Activated naive CD8-positive, alpha-beta T cell (primary cell): ENCODE measurements around the gene ORAI3.

ENCODE experiments used
- H3K27ac Mint-ChIP-seq: one replicate; pipeline ENCODE4 v1.8.0; 2021; ENCODE audit warnings: mixed read lengths
- H3K27me3 Mint-ChIP-seq: one replicate; pipeline ENCODE4 v1.8.0; 2021; ENCODE audit warnings: mixed read lengths
- H3K36me3 Mint-ChIP-seq: one replicate; pipeline ENCODE4 v1.8.0; 2021; ENCODE audit warnings: mixed read lengths
- H3K4me1 Mint-ChIP-seq: one replicate; pipeline ENCODE4 v1.8.0; 2021; ENCODE audit warnings: low read depth, mixed read lengths
- H3K4me3 Mint-ChIP-seq: one replicate; pipeline ENCODE4 v1.8.0; 2021; ENCODE audit warnings: mild to moderate bottlenecking, mixed read lengths
- H3K9me3 Mint-ChIP-seq: one replicate; pipeline ENCODE4 v1.8.0; 2021; ENCODE audit warnings: low read depth, mixed read lengths

ORAI3 gene

DNA sequence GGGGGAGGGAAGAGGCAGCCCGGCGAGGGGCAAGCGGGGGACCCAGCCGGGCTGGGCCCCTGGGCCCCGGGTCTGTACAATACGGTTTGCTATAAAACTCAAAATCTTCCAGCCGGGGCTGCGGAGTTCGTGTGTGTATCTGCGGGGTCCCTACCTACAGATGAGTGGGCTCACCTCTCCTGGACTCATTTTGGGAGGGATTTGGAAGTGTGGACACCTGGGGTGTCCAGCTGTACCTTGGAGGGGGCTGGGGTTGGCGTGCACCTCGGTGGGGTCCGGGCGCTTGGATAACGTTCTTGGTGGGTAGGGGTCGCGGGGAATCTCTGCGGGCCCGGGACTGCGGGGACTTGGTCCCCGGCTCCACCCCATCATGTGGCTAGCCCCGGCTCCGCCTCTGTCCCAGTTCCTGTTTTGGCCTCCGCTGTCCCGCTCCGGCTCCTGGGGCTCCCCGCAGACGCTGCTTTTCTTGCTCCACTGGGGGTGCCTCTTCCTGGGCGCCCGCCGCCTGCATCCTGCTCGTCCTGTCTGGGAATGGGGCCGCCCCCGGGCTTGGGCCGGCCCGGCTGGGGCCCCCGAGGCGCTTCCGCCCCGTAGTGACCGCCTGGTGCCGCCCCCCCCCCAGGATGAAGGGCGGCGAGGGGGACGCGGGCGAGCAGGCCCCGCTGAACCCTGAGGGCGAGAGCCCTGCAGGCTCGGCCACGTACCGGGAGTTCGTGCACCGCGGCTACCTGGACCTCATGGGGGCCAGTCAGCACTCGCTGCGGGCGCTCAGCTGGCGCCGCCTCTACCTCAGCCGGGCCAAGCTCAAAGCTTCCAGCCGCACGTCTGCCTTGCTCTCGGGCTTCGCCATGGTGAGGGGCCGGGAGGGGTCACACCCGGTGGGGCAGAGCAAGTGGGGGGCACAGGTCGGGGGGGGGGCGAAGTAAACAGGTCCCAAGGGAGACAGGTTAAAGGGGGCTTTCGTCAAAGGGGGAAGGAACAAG, at the start of gene ORAI3:
ORAI3 (plus strand) TSS at position 402 of the 983 bp plus-strand sequence; CDS start at position 624, 222 bp downstream.
- peaks cover 12% of the 10 kb centered on the region for H3K4me1 Mint-ChIP-seq
- H3K27me3 Mint-ChIP-seq = no peaks in the 10 kb centered on the region
- no peaks in the 10 kb centered on the region for H3K9me3 Mint-ChIP-seq

DNA sequence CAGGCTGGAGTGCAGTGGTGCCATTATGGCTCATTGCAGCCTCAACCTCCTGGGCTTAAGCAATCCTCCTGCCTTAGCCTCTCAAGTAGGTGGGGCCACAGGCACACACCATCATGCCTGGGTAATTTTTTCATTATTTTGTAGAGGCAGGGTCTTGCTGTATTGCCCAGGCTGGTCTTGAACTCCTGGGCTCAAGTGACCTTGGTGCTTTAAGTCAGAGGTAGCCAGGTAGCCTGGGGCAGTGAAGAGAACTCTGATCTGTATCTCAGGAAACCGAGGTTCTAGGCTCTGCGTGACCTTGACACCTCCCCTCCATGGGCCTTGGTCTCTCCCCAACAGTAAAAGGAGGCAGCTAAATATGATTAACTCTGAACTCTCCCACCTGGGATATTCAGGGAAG, 49.1 kb upstream of the ORAI3 start:
- H3K4me3 Mint-ChIP-seq = no peak overlapping the region
- no peaks in the 10 kb centered on the region for H3K27me3 Mint-ChIP-seq
- H3K4me1 Mint-ChIP-seq = peaks cover 49% of the 10 kb centered on the region
- H3K36me3 Mint-ChIP-seq = peaks cover 3% of the 10 kb centered on the region
- H3K27ac Mint-ChIP-seq = no peak overlapping the region
- H3K9me3 Mint-ChIP-seq = peaks cover 4% of the 10 kb centered on the region

More for the DNA sequence above, at the start of gene ORAI3:
- Mint-ChIP-seq H3K36me3 (peaks cover 6% of the 10 kb centered on the region), H3K27ac (peak within 1 kb of the TSS; percentile 61), H3K4me3 (peak within 1 kb of the TSS; percentile 86)

DNA sequence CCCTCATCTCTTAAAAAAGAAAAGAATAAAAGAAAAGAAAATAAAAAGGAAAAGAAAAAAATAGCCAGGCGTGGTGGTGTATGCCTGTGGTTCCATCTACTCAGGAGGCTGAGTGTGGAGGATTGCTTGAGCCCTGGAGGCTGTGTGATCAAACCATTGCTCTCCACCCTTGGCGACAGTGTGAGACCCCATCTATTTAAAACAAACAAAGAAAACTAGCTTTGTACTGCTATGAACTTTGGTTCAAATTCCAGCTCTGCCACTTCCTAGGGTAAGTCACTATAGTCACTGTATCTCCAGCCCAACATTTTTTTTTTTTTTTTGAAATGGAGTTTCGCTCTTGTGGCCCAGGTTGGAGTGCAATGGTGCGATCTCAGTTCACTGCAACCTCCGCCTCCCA, 48.3 kb upstream of the ORAI3 start:
- Mint-ChIP-seq H3K9me3 (peaks cover 4% of the 10 kb centered on the region), H3K36me3 (peaks cover 3% of the 10 kb centered on the region), H3K27me3 (no peaks in the 10 kb centered on the region), H3K4me1 (peaks cover 41% of the 10 kb centered on the region), H3K27ac (no peak overlapping the region), H3K4me3 (no peak overlapping the region)

DNA sequence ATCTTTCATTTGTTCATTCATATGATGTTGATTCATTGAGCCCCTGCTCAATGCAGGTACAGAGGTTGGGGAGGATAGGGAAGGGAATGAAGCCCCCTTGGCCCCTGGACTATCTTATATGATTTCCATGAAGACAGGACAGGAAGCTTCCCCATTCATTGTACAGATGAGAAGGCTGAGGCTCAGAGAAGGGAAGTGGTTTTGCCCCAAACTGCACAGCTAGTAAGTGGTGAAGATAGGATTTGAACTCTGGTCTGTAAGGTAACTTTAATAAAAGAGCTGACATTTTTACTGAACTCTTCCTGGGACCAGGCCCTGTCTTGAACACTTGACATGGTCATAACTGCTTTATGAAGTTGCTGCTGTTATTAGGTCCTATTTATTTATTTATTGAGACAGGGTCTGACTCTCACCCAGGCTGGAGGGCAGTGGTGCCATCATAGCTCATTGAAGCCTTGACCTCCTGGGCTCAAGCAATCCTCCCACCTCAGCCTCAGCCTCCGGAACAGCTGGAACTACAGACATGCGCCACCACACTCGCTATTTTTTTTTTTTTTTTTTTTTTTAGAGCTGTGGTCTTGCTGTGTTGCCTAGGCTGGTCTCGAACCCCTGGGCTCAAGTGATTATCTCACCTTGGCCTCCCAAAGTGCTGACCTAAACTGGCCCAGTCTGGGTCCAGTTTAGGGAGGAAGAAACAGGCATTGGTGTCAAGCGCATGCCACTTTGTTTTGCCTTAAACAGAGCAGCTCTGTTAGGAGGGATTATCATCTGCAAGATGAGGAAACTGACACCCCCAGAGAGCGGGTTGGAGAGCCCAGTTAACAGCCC, 47.5 kb upstream of the ORAI3 start:
- Mint-ChIP-seq H3K4me1 (peaks cover 35% of the 10 kb centered on the region), H3K9me3 (peaks cover 4% of the 10 kb centered on the region), H3K4me3 (peak overlapping the region; percentile 74), H3K36me3 (peaks cover 3% of the 10 kb centered on the region), H3K27me3 (no peaks in the 10 kb centered on the region), H3K27ac (peak overlapping the region; percentile 83)

DNA sequence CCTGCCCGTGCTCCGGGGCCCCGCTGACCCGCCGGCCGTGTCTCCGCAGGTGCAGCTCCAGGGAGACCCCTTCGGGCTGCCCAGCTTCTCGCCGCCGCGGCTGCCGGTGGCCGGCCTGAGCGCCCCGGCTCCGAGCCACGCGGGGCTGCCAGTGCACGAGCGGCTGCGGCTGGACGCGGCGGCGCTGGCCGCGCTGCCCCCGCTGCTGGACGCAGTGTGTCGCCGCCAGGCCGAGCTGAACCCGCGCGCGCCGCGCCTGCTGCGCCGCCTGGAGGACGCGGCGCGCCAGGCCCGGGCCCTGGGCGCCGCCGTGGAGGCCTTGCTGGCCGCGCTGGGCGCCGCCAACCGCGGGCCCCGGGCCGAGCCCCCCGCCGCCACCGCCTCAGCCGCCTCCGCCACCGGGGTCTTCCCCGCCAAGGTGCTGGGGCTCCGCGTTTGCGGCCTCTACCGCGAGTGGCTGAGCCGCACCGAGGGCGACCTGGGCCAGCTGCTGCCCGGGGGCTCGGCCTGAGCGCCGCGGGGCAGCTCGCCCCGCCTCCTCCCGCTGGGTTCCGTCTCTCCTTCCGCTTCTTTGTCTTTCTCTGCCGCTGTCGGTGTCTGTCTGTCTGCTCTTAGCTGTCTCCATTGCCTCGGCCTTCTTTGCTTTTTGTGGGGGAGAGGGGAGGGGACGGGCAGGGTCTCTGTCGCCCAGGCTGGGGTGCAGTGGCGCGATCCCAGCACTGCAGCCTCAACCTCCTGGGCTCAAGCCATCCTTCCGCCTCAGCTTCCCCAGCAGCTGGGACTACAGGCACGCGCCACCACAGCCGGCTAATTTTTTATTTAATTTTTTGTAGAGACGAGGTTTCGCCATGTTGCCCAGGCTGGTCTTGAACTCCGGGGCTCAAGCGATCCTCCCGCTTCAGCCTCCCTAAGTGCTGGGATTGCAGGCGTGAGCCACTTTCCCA, 46.6 kb upstream of the ORAI3 start:
- Mint-ChIP-seq H3K4me1 (peaks cover 29% of the 10 kb centered on the region), H3K27me3 (no peaks in the 10 kb centered on the region), H3K4me3 (peak overlapping the region; percentile 94), H3K36me3 (peaks cover 3% of the 10 kb centered on the region), H3K9me3 (peaks cover 4% of the 10 kb centered on the region), H3K27ac (peak overlapping the region; percentile 98)

DNA sequence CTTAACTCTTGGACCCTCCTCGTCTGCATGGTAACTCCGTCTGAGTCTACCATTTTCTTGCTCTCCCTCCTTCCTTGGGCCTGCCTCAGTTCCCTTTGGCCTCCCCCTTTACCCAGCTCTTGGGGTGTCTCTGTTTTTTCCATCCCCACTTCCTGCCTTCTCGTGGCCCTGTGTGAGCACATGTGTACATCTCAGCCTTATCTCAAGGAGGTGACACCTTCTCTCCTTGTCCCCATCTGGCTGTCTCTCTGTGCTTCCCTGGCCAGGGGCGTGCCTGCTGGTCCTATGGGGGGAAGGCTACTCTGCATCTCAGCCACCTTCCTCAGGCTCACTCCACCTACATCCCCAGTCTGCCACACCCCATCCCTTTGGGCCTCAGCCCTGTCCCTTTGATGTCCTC, 45.9 kb upstream of the ORAI3 start:
- Mint-ChIP-seq H3K27me3 (no peaks in the 10 kb centered on the region), H3K27ac (peak overlapping the region; percentile 98), H3K36me3 (peaks cover 3% of the 10 kb centered on the region), H3K4me3 (peak overlapping the region; percentile 94), H3K4me1 (peaks cover 32% of the 10 kb centered on the region), H3K9me3 (peaks cover 4% of the 10 kb centered on the region)

DNA sequence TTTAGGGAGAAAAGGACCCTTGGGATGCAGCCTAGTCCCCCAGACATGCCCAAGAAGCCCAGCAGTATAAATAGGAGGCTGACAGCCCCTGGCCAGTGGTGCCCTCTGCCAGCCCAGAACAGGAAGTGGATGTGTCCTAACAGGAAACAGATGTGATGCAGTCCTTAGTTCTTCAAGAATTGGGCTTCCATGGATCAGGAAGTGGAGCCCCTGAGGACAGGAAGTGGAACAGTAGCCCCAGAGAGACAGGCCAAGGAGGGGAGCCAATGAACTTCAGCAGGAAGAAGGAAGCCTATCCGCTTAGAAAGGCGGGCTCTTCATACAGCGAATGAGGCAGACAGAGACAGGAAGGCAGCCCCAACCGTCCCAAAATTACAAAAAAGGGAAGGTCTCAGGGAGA, 45.3 kb upstream of the ORAI3 start:
- Mint-ChIP-seq H3K4me3 (no peak overlapping the region), H3K27ac (peak overlapping the region; percentile 93), H3K27me3 (no peaks in the 10 kb centered on the region), H3K4me1 (peaks cover 32% of the 10 kb centered on the region), H3K36me3 (peaks cover 3% of the 10 kb centered on the region), H3K9me3 (peaks cover 4% of the 10 kb centered on the region)

DNA sequence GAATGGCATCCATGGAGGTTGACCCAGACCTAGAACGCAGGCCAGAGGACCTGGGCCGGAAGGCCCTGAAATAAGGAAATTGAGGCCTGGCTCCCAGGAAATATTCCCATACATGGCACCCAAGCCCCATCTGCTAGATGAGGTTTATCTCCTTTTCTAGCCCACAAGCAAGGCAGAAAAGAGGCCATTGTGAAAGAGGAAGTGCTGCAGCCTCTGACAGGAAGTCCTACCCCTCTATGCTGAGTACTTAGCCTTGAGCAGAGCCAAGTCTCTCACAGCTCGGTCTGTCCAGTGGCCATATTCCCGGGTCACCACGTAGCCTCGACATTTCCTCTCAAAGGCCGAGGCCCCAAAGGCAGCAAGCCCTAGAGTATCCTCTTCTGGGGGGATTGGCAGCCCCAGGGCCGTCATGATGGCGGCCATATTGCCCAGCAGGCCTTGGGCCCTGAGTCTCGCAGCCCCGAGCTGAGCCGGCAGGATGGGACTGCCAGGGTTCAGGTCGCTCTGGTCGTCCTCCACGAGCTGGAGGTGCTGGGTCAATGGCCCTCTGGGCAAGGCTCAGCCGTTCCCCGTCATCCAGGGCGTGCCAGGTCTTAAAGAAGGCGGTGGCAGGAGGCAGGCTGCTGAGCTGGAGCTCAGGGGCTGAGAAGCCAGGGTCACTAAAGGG, 44.6 kb upstream of the ORAI3 start:
- H3K27me3 Mint-ChIP-seq = no peaks in the 10 kb centered on the region

DNA sequence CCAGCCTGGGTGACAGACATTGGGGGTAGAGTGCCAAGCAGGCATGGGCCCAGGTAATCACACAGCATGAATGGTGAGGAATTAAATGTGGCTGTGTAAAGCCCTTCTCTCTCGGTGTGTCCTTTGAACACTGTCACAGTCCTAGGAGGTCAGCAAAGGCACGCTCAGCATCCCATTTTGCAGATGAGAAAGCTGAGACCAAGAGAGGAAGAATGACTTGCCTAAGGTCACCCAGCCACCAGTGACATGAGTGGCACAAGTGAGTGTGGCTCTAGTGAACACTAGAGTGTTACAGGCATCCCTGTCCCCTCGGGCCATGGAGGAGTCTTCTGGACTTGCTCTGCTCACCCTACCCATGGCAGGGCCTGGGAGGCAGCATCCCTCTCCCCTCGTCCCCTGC, 41.8 kb upstream of the ORAI3 start:
- no peak overlapping the region for H3K27ac Mint-ChIP-seq
- no peaks in the 10 kb centered on the region for H3K27me3 Mint-ChIP-seq
- H3K9me3 Mint-ChIP-seq = peaks cover 4% of the 10 kb centered on the region
- peaks cover 3% of the 10 kb centered on the region for H3K36me3 Mint-ChIP-seq
- no peak overlapping the region for H3K4me3 Mint-ChIP-seq
- peaks cover 26% of the 10 kb centered on the region for H3K4me1 Mint-ChIP-seq

More for the DNA sequence above, 44.6 kb upstream of the ORAI3 start:
- H3K36me3 Mint-ChIP-seq = peaks cover 3% of the 10 kb centered on the region
- peaks cover 35% of the 10 kb centered on the region for H3K4me1 Mint-ChIP-seq
- H3K4me3 Mint-ChIP-seq = no peak overlapping the region
- no peak overlapping the region for H3K27ac Mint-ChIP-seq
- H3K9me3 Mint-ChIP-seq = peaks cover 4% of the 10 kb centered on the region

DNA sequence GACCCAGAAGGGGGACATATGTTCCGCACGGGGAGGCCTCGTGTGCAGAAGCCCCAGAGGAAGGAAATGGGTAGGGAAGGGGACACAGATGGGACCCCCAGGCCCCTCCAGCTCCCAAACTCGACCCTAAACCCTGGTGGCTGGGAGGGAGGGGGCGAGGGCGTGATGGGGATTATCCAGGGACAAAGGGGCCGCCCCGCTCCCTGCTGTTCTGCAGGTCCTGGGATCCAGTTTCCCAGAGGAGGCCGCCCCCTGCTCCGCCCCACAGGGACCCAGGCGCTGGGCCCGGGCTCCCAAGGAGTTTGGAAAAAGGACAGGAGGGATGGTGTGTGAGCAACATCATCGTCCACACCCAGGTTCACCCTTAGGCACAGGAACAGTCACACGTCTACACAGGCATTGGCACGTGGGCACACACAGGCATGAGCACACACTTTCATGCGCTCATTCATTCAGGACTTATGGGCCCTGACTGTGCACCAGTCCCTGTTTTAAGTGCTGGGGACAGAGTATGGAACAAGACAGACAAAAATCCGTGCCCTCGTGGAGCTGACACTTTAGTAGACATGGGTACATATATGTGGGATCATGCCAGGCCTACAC, 38.3 kb upstream of the ORAI3 start:
- H3K27ac Mint-ChIP-seq = no peak overlapping the region
- no peak overlapping the region for H3K4me3 Mint-ChIP-seq
- peaks cover 11% of the 10 kb centered on the region for H3K4me1 Mint-ChIP-seq
- H3K9me3 Mint-ChIP-seq = no peaks in the 10 kb centered on the region
- no peaks in the 10 kb centered on the region for H3K27me3 Mint-ChIP-seq
- H3K36me3 Mint-ChIP-seq = no peaks in the 10 kb centered on the region

DNA sequence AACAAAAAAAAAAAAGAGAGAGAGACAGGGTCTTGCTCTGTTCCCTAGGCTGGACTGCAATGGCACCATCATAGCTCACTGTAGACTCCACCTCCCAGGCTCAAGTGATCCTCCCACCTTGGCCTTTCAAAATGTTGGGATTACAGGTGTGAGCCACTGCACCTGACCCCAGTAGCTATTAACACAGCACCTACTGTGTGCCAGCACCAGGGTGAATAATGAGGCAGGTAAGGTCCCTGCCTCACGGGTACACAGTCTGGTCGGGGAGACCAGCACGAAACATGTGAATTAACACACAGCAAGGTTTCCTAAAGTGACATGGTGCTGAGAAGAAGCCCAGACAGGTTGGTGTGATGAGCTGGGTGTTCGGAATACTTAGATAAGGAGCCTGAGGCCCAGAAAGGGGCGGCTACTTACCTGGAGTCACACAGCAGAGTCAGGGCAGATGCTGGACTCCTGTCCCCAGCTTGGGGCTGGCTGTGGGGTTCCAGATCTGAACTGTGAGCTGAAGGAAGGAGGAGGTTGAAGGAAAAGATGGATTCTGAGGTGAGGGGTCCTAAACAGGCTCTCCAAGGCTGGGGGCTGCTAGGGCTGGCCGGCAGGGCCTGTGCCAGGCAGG, 36.0 kb upstream of the ORAI3 start:
- no peaks in the 10 kb centered on the region for H3K9me3 Mint-ChIP-seq
- no peak overlapping the region for H3K27ac Mint-ChIP-seq
- peaks cover 4% of the 10 kb centered on the region for H3K4me1 Mint-ChIP-seq
- no peaks in the 10 kb centered on the region for H3K27me3 Mint-ChIP-seq
- H3K36me3 Mint-ChIP-seq = no peaks in the 10 kb centered on the region
- no peak overlapping the region for H3K4me3 Mint-ChIP-seq

DNA sequence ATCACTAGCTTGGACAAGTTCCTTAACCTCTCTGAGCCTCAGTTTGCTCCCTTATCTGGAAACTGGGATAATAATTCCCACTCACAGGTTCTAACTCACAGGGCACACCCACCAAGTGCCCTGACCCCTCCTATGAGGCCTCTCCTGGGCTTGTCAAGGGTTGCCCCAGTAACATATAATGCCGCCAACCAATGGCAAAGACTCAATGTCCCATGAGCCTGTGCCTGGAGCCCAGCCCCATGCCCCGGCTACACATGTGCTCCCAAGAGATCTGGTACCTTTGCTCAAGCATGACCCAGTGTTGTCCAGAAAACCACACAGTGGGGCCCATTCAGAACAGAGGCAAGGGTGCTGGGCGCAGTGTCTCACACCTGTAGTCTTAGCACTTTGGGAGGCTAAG, 34.0 kb upstream of the ORAI3 start:
- H3K4me3 Mint-ChIP-seq = no peak overlapping the region
- no peaks in the 10 kb centered on the region for H3K4me1 Mint-ChIP-seq
- H3K9me3 Mint-ChIP-seq = no peaks in the 10 kb centered on the region
- no peaks in the 10 kb centered on the region for H3K36me3 Mint-ChIP-seq
- H3K27ac Mint-ChIP-seq = no peak overlapping the region
- no peaks in the 10 kb centered on the region for H3K27me3 Mint-ChIP-seq

DNA sequence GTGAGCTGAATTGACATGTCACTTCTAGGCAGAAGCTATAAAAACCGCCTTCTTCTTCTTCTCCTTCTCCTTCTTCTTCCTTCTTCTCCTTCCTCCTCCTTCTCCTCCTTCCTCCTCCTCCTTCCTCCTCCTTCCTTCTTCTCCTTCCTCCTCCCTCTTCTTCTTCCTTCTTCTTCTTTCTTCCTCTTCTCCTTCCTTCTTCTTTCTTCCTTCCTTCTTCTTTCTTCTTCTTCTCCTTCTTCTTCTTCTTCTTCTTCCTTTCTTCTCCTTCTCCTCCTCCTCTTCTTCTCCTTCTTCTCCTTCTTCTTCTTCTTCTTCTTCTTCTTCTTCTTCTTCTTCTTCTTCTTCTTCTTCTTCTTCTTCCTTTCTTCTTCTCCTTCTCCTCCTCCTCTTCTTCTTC, 30.3 kb upstream of the ORAI3 start:
- H3K9me3 Mint-ChIP-seq = no peaks in the 10 kb centered on the region
- no peak overlapping the region for H3K27ac Mint-ChIP-seq
- H3K36me3 Mint-ChIP-seq = no peaks in the 10 kb centered on the region
- H3K27me3 Mint-ChIP-seq = no peaks in the 10 kb centered on the region
- H3K4me3 Mint-ChIP-seq = no peak overlapping the region
- H3K4me1 Mint-ChIP-seq = peaks cover 2% of the 10 kb centered on the region
